Fibroblast of lung (primary cell): ENCODE results near the gene CDCA7L. TPM values are rescaled to one million over a fixed set of nuclear protein-coding genes. Genes with fewer than 3 reads are reported as not detected.
A peak's percentile ranks its signal among the peaks of the same experiment; 100 is the strongest.

Experiments used
- DNase-seq, 2 donors: peaks; one replicate each; pipeline versions ENCODE4 v3.0.0 to v3.0.0-alpha.2; 2010; ENCODE audit warnings: low read depth in 2 of 2
- H2AFZ ChIP-seq: 2 replicates; pipeline ENCODE4 v1.5.1; 2012; ENCODE audit warnings: low read length, control low read depth, inconsistent platforms
- H3K27ac ChIP-seq: 2 replicates; pipeline ENCODE4 v1.5.1; 2011; ENCODE audit warnings: low read length, control low read depth; ENCODE audit not compliant: insufficient read depth
- H3K27me3 ChIP-seq: 2 replicates; pipeline ENCODE4 v1.5.1; 2011; ENCODE audit warnings: mild to moderate bottlenecking, low read length; ENCODE audit not compliant: control insufficient read depth, insufficient read depth
- H3K36me3 ChIP-seq: 2 replicates; pipeline ENCODE4 v1.5.1; 2011; ENCODE audit warnings: low read length; ENCODE audit not compliant: control insufficient read depth, insufficient read depth
- H3K4me1 ChIP-seq: 2 replicates; pipeline ENCODE4 v1.5.1; 2011; ENCODE audit warnings: low read length; ENCODE audit not compliant: control insufficient read depth, insufficient read depth; ENCODE audit errors: extremely low read depth
- H3K4me2 ChIP-seq: 2 replicates; pipeline ENCODE4 v1.5.1; 2011; ENCODE audit warnings: low read length, control low read depth; ENCODE audit not compliant: insufficient read depth; ENCODE audit errors: extremely low read depth
- H3K4me3 ChIP-seq, 4 experiments: fragments of 200-600 bp in 1 of 4; sonication (generic) in 1 of 4; replicated peaks in 1 of 4; 2 replicates each; pipeline ENCODE4 v1.5.1; 2011 to 2016; ENCODE audit warnings: low read length in 4 of 4, low read depth in 3 of 4, mild to moderate bottlenecking in 3 of 4, control low read depth in 2 of 4, inconsistent platforms in 1 of 4, mixed read lengths in 1 of 4; ENCODE audit not compliant: insufficient read depth in 1 of 4; ENCODE audit errors: control extremely low read depth in 1 of 4
- H3K79me2 ChIP-seq: 2 replicates; pipeline ENCODE4 v1.5.1; 2012; ENCODE audit warnings: mild to moderate bottlenecking, low read length, inconsistent platforms; ENCODE audit not compliant: control insufficient read depth, insufficient read depth
- H3K9ac ChIP-seq: 2 replicates; pipeline ENCODE4 v1.5.1; 2011; ENCODE audit warnings: mild to moderate bottlenecking, low read length, control low read depth; ENCODE audit not compliant: insufficient read depth
- H3K9me3 ChIP-seq: 2 replicates; pipeline ENCODE4 v1.5.1; 2012; ENCODE audit warnings: low read depth, low read length; ENCODE audit not compliant: control insufficient read depth, insufficient read depth
- H4K20me1 ChIP-seq: 2 replicates; pipeline ENCODE4 v1.5.1; 2011; ENCODE audit warnings: low read length; ENCODE audit not compliant: control insufficient read depth, insufficient read depth; ENCODE audit errors: extremely low read depth
- EZH2 ChIP-seq: IDR thresholded peaks from 2 replicates; pipeline ENCODE4 v1.5.1; 2012; ENCODE audit warnings: low read length, control low read depth, mild to moderate bottlenecking; ENCODE audit errors: missing control alignments
- polyA plus RNA-seq, 2 donors: library from polyadenylated mRNA; depleted of rRNA in 1 of 2; stranded (reverse) in 1 of 2; unstranded in 1 of 2; fragments of >200 nt; gene quantifications; 2 replicates each; pipeline ENCODE4 v1.2.1, GENCODE V29; 2011 to 2012; ENCODE audit warnings: missing spikeins in 1 of 2
- total RNA-seq: library from RNA; depleted of rRNA; stranded (reverse); fragments of >200 nt; gene quantifications from 2 replicates; pipeline ENCODE4 v1.2.1, GENCODE V29; 2014
- TF ChIP-seq, protein P1 (sequence below), 2 donors: IDR thresholded peaks in 1 of 2; conservative IDR thresholded peaks in 1 of 2; 1 replicate in 1 of 2; 2 replicates in 1 of 2; pipeline ENCODE4 v1.5.1; 2011 to 2012; ENCODE audit warnings: low read length in 2 of 2, control low read depth in 1 of 2, inconsistent platforms in 1 of 2, low read depth in 1 of 2, mild to moderate bottlenecking in 1 of 2

Gene CDCA7L
- total and polyA plus RNA-seq, 2 donors (not counting 1 experiment from before 2014, with no cell fraction given), result 25.3 to 29.1 TPM

- Histone ChIP-seq H3K36me3 (no peaks in the 10 kb centered on the region), H3K27ac (no peak overlapping the region), H3K9me3 (no peaks in the 10 kb centered on the region), H3K79me2 (no peaks in the 10 kb centered on the region), H4K20me1 (no peaks in the 10 kb centered on the region), H3K4me3 (no peak overlapping the region), H2AFZ (no peak overlapping the region), H3K9ac (no peak overlapping the region), H3K27me3 (no peaks in the 10 kb centered on the region), H3K4me2 (no peak overlapping the region), H3K4me1 (no peaks in the 10 kb centered on the region)
- DNase-seq, result no peak
- TF ChIP-seq, protein P1, sequence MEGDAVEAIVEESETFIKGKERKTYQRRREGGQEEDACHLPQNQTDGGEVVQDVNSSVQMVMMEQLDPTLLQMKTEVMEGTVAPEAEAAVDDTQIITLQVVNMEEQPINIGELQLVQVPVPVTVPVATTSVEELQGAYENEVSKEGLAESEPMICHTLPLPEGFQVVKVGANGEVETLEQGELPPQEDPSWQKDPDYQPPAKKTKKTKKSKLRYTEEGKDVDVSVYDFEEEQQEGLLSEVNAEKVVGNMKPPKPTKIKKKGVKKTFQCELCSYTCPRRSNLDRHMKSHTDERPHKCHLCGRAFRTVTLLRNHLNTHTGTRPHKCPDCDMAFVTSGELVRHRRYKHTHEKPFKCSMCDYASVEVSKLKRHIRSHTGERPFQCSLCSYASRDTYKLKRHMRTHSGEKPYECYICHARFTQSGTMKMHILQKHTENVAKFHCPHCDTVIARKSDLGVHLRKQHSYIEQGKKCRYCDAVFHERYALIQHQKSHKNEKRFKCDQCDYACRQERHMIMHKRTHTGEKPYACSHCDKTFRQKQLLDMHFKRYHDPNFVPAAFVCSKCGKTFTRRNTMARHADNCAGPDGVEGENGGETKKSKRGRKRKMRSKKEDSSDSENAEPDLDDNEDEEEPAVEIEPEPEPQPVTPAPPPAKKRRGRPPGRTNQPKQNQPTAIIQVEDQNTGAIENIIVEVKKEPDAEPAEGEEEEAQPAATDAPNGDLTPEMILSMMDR (conservative IDR thresholded peaks at IDR 0.05 in 1 of 2, IDR thresholded peaks at IDR 0.05 in 1 of 2; ENCODE audit: low read depth in 1 of 2, low read length in 2 of 2), result no peak
- no peak for TF ChIP-seq EZH2
Observed at GRCh38 chr7:21883069-21883468, 62.6 kb downstream of the CDCA7L start.

DNA sequence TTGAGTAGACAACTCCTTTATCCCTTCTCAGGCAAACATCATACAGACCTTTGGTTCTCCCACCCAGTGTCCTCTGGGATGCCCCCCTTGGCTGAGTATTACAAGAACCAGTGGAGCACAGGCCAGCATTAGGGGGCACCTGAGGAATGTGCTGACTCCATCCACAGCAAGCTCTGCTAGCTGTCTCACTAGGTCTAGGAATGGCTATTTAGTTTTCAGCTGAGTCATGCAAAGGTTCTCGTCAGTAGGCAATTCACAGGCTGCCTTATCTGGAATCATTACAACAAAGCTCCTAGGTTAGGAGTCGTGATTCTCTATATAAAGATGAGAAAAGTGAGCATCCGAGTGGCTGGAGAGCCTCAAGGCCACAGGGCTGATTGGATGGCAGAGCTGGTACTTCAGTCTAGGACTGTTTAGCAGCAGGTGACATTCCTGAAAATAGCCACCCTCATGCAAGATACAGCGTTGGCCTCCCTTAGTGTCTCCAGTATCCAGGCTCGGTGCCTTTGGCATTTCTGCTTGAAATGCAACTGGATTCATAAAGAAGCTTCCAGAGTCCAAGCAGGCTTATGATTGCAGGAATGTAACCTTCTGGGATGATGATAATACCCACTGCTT, 75.8 kb downstream of the CDCA7L start:
- Histone ChIP-seq H3K4me3 (no peak overlapping the region), H2AFZ (no peak overlapping the region), H3K27me3 (no peaks in the 10 kb centered on the region), H3K27ac (no peak overlapping the region), H3K9me3 (no peaks in the 10 kb centered on the region), H3K9ac (no peak overlapping the region), H3K4me2 (no peak overlapping the region), H3K4me1 (no peaks in the 10 kb centered on the region), H3K79me2 (no peaks in the 10 kb centered on the region), H3K36me3 (no peaks in the 10 kb centered on the region), H4K20me1 (no peaks in the 10 kb centered on the region)
- TF ChIP-seq, protein P1 (conservative IDR thresholded peaks at IDR 0.05 in 1 of 2, IDR thresholded peaks at IDR 0.05 in 1 of 2; ENCODE audit: low read depth in 1 of 2, low read length in 2 of 2), result no peak
- TF ChIP-seq EZH2, result no peak
- peak in 1 of 2 donors; percentile 50 for DNase-seq

- Histone ChIP-seq H3K4me2 (no peak overlapping the region), H3K9me3 (no peaks in the 10 kb centered on the region), H3K27me3 (no peaks in the 10 kb centered on the region), H3K36me3 (no peaks in the 10 kb centered on the region), H2AFZ (no peak overlapping the region), H3K27ac (no peak overlapping the region), H3K4me1 (no peaks in the 10 kb centered on the region), H4K20me1 (no peaks in the 10 kb centered on the region), H3K9ac (no peak overlapping the region), H3K4me3 (no peak overlapping the region), H3K79me2 (no peaks in the 10 kb centered on the region)
- peak in 1 of 2 donors; percentile 14 for DNase-seq
- TF ChIP-seq, protein P1 (conservative IDR thresholded peaks at IDR 0.05 in 1 of 2, IDR thresholded peaks at IDR 0.05 in 1 of 2; ENCODE audit: low read depth in 1 of 2, low read length in 2 of 2), result no peak
- no peak for TF ChIP-seq EZH2
Observed at GRCh38 chr7:21868576-21868850, 77.2 kb downstream of the CDCA7L start.
